Stimulated activated CD8-positive, alpha-beta memory T cell treated with anti-CD3 and anti-CD28 coated beads, Interleukin-7, amount 100 ng/mL, for 24 hours (primary cell): ENCODE results near the gene ANTKMT.

Experiments
- DNase-seq: peaks from one replicate; pipeline ENCODE4 v3.0.0-alpha.2; 2020; ENCODE audit warnings: low read depth

The ANTKMT gene

DNA sequence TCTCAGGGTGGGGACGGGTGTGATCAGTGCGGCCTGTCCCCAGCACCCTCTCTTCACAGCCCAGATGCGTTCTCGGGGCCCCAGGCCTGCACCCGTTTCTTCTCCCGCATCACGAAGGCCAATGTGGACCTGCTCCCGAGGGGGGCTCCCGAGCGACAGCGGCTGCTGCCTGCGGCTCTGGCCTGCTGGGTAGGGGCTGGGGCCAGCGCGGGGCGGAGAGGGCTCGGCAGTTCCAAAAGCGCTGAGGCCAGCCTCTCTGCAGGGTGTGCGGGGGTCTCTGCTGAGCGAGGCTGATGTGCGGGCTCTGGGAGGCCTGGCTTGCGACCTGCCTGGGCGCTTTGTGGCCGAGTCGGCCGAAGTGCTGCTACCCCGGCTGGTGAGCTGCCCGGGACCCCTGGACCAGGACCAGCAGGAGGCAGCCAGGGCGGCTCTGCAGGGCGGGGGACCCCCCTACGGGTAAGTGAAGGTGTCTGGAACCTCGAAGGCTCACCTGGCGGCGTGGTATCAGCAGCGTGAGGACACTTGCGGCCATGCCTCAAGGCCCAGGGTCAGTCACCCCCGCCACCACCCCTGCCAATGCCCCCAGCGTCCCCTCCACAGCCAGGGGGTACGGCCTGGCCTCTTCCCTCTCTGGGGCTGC lies 44.0 kb downstream of the ANTKMT start:
- no peak for DNase-seq

DNA sequence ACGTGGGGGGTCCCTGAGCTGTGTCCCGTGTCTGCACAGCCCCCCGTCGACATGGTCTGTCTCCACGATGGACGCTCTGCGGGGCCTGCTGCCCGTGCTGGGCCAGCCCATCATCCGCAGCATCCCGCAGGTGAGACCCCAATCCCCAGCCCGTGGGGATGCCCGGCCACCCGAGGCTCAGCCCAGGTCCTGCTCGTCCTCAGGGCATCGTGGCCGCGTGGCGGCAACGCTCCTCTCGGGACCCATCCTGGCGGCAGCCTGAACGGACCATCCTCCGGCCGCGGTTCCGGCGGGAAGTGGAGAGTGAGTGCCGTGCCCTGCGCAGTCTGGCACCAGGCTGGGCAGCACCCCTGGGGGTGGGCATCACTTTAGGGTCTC lies 44.5 kb downstream of the ANTKMT start:
- no peak for DNase-seq

DNA sequence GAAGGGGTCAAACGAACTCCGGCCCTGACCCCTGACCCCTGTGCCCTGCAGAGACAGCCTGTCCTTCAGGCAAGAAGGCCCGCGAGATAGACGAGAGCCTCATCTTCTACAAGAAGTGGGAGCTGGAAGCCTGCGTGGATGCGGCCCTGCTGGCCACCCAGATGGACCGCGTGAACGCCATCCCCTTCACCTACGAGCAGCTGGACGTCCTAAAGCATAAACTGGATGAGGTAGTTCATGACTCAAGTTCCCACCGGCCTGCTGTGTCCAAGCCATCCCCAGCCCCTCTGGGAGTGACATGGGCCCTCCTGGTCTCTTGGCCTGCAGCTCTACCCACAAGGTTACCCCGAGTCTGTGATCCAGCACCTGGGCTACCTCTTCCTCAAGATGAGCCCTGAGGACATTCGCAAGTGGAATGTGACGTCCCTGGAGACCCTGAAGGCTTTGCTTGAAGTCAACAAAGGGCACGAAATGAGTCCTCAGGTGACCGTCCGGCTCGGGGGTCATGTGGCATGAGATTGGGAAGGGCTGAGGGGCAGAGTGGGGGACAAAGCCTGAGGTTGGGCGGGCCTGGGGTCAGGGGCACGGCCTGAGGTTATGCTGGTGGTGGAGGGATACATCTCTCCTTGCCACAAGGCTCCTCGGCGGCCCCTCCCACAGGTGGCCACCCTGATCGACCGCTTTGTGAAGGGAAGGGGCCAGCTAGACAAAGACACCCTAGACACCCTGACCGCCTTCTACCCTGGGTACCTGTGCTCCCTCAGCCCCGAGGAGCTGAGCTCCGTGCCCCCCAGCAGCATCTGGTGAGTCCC lies 45.3 kb downstream of the ANTKMT start:
- DNase-seq, result no peak

DNA sequence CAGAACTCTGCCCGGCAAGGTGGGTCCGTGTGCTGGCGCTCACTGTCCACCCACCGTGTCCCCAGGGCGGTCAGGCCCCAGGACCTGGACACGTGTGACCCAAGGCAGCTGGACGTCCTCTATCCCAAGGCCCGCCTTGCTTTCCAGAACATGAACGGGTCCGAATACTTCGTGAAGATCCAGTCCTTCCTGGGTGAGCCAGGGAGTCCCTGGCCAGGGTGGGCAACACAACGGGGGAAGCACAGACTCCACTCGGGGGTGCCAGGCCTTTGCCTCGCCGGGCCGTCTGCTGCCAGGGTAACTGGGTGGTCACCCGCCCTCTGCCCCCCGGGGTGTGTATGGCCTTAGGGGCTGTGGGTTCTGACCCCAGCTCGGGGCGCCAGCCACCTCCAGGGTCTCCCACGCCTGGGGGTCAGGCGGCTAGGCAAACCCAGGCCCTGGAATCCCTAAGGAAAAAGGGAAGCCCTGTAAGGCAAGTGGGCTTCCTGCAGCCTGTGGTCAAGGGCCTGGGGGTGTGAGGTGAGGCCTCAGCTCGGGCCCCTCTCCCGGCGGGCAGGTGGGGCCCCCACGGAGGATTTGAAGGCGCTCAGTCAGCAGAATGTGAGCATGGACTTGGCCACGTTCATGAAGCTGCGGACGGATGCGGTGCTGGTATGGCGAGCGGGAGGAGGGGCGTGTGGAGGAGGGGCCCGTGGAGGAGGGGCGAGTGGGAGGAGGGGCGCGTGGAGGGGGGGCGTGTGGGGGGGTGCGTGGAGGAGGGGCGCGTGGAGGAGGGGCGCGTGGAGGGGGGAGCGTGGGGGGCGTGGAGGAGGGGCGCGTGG lies 46.1 kb downstream of the ANTKMT start:
- DNase-seq, result no peak

DNA sequence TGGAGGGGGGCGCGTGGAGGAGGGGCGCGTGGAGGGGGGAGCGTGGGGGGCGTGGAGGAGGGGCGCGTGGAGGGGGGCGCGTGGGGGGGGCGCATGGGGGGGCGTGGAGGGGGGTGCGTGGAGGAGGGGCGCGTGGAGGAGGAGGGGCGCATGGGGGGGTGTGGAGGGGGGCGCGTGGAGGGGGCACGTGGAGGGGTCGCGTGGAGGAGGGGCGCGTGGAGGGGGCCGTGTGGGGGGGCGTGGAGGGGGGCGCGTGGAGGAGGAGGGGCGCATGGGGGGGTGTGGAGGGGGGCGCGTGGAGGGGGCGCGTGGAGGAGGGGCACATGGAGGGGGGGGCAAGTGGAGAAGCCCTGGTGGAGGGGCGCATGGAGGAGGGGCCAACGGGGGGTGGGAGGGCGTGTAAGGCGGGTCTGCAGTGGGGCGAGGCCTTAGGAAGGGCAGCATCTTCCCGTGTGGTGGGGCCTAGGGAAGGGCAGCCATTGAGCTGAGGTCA lies 46.8 kb downstream of the ANTKMT start:
- no peak for DNase-seq

DNA sequence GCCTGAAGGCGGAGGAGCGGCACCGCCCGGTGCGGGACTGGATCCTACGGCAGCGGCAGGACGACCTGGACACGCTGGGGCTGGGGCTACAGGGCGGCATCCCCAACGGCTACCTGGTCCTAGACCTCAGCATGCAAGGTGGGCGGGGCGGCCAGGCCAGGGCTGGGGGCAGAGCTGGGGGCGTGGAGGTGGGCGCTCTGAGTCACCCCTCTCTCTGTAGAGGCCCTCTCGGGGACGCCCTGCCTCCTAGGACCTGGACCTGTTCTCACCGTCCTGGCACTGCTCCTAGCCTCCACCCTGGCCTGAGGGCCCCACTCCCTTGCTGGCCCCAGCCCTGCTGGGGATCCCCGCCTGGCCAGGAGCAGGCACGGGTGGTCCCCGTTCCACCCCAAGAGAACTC lies 47.5 kb downstream of the ANTKMT start:
- DNase-seq, result no peak

DNA sequence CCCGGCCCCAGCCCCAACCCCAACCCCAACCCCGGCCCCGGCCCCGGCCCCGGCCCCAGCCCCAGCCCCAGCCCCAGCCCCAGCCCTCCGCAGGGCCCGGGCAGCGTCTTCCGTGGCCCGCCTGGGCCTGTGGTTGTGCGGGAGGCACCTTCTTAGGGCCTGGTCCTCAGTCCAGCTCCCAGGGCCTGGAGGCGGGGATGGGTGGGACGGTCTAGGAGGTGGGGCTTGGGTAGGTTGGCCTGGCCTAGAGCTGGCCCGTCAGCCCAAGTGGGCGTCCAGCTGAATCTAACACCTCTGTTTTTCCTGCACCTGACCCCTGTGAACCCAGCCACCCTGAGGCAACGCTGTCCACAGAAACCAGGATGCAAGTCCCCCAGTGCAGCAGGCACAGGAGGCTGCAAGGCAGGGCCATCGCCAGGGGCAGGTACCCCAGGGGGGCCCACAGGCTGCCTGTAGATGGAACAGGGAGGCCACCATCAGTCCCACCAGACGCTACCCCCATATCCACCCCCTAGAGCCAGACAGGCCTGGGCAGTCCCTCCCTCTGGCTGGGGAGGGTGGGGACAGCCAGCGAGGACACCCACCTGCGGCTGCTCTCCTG lies 48.3 kb downstream of the ANTKMT start:
- DNase-seq, result no peak

DNA sequence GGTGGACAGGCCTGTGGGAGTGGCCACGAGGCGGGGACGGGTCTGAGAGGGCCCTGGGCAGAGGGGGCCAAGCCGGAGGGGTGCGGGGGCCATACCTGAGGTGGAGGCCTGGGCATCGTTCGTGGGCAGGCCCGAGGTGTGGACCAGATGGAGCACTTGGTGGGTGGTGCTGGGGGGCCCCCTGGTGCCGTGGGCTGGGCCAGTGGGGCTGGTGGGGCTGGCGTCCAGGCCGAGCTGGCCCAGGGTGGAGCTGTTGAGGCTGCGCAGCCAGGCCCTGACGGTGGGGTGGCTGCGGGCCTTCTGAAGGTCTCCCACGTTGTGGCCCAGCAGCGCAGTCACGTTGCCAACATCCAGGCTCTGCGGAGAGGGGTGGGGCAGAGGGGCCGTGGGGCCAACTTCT lies 49.0 kb downstream of the ANTKMT start:
- no peak for DNase-seq

DNA sequence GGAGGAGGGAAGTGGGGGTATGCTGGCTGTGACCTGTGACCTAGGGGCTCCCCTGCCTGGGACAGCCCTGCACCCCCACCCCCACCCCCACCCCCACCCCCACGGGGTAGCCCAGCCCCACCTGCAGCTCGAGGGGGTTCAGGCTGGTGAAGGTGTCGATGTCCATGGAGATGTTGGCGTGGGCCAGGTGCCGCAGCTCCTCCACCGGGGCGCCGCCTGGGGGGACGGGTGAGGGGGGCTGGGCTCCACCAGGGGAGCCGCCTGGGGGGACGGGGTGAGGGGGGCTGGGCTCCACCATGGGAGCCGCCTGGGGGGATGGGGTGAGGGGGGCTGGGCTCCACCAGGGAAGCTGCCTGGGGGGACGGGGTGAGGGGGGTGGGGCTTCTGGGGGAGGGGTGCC lies 49.5 kb downstream of the ANTKMT start:
- DNase-seq, result no peak
